Activated naive CD4-positive, alpha-beta T cell treated with anti-CD3 and anti-CD28 coated beads for 36 hours (primary cell): ENCODE data around the gene SPTA1. TPM values are rescaled to one million over a fixed set of nuclear protein-coding genes. Genes with fewer than 3 reads are reported as not detected.

ENCODE experiments used
- CTCF ChIA-PET: fragments of 350-600 bp; sonication (Branson Sonifier 250); formaldehyde crosslinking; loops from one replicate; lab custom pipeline; 2021; ENCODE audit warnings: antibody characterized with exemption; lab: Charles Lee
- DNase-seq: peaks from one replicate; pipeline ENCODE4 v3.0.0-alpha.2; 2020
- H3K27ac Mint-ChIP-seq: one replicate; pipeline ENCODE4 v1.8.0; 2021; ENCODE audit warnings: mild to moderate bottlenecking, mixed read lengths
- H3K27me3 Mint-ChIP-seq: one replicate; pipeline ENCODE4 v1.8.0; 2021; ENCODE audit warnings: low read depth, mixed read lengths
- H3K36me3 Mint-ChIP-seq: one replicate; pipeline ENCODE4 v1.8.0; 2021; ENCODE audit warnings: low read depth, mixed read lengths
- H3K4me1 Mint-ChIP-seq: one replicate; pipeline ENCODE4 v1.8.0; 2021; ENCODE audit warnings: low read depth, mixed read lengths
- H3K4me3 Mint-ChIP-seq: one replicate; pipeline ENCODE4 v1.8.0; 2021; ENCODE audit warnings: mild to moderate bottlenecking, moderate library complexity, mixed read lengths
- H3K9me3 Mint-ChIP-seq: one replicate; pipeline ENCODE4 v1.8.0; 2021; ENCODE audit warnings: mixed read lengths
- intact Hi-C: fragments of 100-400 bp; cut with micrococcal nuclease; formaldehyde crosslinking; loops from one replicate; pipeline ENCODE4 v1.15.1; 2023
- total RNA-seq, 2 experiments: library from RNA; stranded (reverse); gene quantifications; one replicate each; pipeline ENCODE4 v1.2.3, GENCODE V29; 2021

Gene SPTA1
- total RNA-seq = not detected

DNA sequence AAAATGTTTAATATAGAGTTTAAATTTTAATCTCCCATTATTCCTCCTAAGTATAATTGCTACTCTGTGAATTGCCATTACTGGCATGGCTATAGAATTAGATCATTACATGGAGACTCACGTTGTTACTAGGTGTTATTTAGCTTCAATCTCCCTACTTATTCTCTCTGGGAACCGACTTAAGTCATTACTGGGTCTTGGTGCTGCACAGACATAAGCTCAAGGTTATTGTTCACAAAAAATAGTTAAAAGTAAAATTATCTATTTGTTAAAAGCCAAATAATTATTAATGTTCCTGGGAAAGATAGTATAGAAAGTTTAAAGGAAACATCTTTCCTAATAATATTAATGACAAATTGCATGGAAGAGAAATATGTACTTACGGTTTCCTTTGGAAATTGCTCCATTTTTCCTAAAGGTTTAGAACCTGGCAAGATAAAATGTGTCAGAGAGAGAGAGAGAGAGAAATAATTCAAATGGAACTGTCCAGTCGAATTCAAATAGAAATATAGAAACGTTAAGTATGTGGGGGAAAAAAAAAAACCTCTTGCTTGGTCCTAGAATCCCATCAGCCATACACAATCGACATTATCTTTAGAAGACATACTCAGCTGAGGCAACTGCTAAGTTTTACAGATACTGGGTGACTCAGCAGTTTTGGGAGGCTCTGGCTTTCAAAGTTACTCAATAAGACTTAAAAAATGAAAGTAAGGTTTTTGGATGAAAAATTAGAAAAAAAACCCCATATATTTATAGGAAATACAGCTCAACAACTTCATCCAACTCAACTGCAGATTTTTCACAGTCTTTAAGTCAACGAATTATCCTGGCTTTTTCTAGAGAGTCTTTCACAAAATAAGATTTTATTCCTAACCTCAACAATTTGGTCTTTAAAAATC is at the start of gene SPTA1:
Gene SPTA1, minus strand, starts transcription at position 605 of the 899 bp plus-strand sequence. Its CDS starts 198 bp downstream, at position 407.
- no peaks in the 10 kb centered on the region for H3K4me1 Mint-ChIP-seq

DNA sequence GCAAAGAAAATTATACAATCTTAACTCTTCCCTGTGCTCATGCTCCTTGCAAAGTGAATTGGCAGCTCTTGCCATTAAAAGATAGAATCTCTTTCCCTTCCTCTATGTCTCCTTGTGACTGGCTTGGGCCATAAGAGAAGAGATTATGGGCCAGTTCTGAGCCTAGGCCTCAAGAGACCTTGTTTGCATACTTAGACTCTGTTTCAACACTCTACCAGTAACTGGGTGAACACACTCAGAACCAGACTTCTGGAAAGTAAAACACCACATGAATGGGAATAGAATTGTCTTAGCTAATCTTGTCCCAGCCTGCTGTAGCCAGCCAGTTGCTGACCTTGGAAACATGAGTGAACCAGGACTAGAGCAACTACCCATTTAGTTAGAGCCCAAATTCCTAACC is 49.3 kb upstream of the SPTA1 start:
- CTCF ChIA-PET = no interaction called here
- H3K4me1 Mint-ChIP-seq = no peaks in the 10 kb centered on the region
- no peaks in the 10 kb centered on the region for H3K36me3 Mint-ChIP-seq
- no peak overlapping the region for H3K4me3 Mint-ChIP-seq
- no peaks in the 10 kb centered on the region for H3K9me3 Mint-ChIP-seq
- H3K27ac Mint-ChIP-seq = no peak overlapping the region
- peaks cover 11% of the 10 kb centered on the region for H3K27me3 Mint-ChIP-seq
- intact Hi-C loops = no loop called here
- DNase-seq = no peak

More for the DNA sequence above, at the start of gene SPTA1:
- Mint-ChIP-seq H3K4me3 (no peak within 1 kb of the TSS), H3K36me3 (no peaks in the 10 kb centered on the region), H3K27ac (no peak within 1 kb of the TSS), H3K9me3 (no peaks in the 10 kb centered on the region), H3K27me3 (peaks cover 29% of the 10 kb centered on the region)
- intact Hi-C loops = no loop called here
- no peak for DNase-seq
- CTCF ChIA-PET = no interaction called here

DNA sequence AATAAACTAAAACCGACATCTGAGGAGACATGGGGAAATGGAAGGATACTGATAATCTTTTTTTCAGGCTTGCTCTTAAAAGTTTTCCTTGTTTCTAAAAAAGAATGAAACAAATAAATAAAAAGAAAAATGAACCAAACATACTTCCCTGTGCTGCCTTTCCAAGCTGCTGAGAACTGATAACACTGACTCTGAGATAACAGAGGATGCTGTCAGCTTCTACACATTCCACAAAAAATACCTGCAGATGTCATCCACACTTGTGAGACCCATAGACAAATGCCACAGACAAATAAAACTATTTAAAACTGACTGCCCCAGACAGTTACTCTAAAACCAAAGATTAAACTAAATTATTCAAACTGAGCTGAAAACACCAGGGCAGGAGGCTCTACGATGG is 46.0 kb upstream of the SPTA1 start:
- H3K27me3 Mint-ChIP-seq = no peaks in the 10 kb centered on the region
- CTCF ChIA-PET = no interaction called here
- H3K27ac Mint-ChIP-seq = no peak overlapping the region
- intact Hi-C loops = no loop called here
- no peak for DNase-seq
- H3K9me3 Mint-ChIP-seq = no peaks in the 10 kb centered on the region
- H3K4me1 Mint-ChIP-seq = no peaks in the 10 kb centered on the region
- no peaks in the 10 kb centered on the region for H3K36me3 Mint-ChIP-seq
- H3K4me3 Mint-ChIP-seq = no peak overlapping the region

DNA sequence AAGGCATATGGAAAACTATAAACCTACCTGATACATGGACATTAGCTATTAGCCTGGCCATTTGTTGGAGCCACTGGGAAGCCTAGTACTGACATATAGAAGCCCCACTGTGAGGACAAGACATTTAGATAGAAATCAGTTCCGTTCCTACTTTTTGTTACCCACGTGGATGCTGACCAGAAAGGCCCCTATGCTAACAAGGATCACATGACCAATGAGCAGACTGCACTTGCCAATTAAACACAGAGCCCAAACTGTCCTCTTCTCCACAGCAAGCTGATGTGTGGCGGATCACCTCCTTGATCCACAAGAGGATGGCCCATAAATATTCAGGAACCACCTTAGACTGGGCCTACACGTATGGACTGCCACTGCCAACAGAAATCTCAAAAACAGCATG is 45.2 kb upstream of the SPTA1 start:
- Mint-ChIP-seq H3K4me3 (no peak overlapping the region), H3K27me3 (peaks cover 4% of the 10 kb centered on the region), H3K36me3 (no peaks in the 10 kb centered on the region), H3K4me1 (no peaks in the 10 kb centered on the region), H3K9me3 (no peaks in the 10 kb centered on the region), H3K27ac (no peak overlapping the region)
- CTCF ChIA-PET = no interaction called here
- no peak for DNase-seq
- intact Hi-C loops = no loop called here

DNA sequence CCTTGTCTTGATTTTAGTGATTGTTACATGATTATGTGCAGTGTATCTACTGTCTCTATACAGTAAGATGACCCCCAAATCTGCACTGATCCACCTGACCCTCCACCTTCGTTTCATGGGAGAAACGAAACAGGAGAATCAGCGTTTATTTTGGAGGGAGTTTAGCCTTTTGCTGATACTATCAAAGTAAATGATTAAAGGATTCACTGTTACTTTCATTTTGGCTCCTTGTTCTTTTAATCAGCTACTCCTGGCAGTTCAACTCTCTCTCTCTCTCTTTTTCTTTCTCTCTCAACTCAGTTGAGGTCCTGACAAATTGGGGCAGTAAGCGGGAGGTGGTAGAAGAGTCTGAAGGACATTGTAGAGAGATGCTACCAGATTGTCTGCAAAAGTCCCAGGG is 43.9 kb upstream of the SPTA1 start:
- H3K27ac Mint-ChIP-seq = no peak overlapping the region
- DNase-seq = no peak
- no peak overlapping the region for H3K4me3 Mint-ChIP-seq
- CTCF ChIA-PET = no interaction called here
- H3K4me1 Mint-ChIP-seq = no peaks in the 10 kb centered on the region
- intact Hi-C loops = no loop called here
- no peaks in the 10 kb centered on the region for H3K36me3 Mint-ChIP-seq
- no peaks in the 10 kb centered on the region for H3K9me3 Mint-ChIP-seq
- H3K27me3 Mint-ChIP-seq = peaks cover 7% of the 10 kb centered on the region

DNA sequence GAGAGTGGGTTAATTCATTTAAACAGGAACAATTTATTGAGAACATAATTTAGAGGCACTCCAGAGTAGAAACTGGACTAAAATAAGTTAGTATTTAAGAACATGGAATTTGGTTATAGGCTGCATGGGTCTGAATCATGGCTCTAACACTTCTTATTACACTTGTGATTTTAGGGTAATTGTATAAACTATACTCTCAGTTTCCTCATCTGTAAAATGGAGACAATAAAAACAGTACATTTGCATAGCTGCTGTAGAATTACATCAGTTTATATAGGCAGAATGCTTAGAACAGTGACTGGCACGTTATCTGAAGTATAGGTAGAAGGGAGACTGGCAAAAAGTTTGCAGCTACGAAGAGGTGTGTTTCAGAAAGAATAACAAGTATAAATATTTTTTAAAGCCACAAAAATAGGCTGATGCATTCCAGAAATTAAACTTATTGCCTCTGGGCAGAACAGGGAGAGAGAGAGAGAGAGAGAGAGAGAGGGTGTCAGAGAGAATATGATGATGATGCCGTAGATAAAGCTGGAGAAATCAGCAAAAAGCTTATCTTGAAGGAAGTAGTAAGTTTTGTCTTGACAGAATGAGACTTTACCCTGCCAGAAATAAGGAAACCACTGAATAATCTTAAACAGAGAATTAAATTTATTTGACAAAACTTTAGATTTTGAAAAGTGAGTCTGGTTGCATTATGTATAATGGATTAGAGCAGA is 42.2 kb upstream of the SPTA1 start:
- Mint-ChIP-seq H3K36me3 (no peaks in the 10 kb centered on the region), H3K27ac (no peak overlapping the region), H3K27me3 (peaks cover 17% of the 10 kb centered on the region), H3K9me3 (no peaks in the 10 kb centered on the region), H3K4me1 (no peaks in the 10 kb centered on the region), H3K4me3 (no peak overlapping the region)
- no peak for DNase-seq
- intact Hi-C loops = no loop called here
- CTCF ChIA-PET = interaction anchor here (0.6 kb wide), 1 partner anchor 66 kb away, joined by 5 read pairs; no protein-coding TSS in a partner anchor

DNA sequence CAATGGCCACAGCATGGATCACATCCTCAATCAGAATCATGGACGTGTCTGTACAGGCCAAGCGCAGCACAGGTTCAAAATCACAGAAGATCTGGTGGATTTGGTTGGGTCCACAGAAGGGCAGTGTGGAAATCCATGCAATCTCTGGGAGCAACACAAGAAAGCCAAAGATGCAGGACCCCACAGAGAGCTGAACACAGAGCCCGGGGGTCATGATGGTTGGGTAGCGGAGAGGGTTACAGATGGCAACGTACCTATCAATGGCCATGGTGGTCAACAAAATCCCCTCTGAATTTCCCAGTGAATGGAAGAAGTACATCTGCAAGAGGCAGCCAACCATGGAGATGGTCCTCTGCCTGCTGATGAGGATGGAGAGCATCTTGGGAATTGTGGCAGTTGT is 37.9 kb upstream of the SPTA1 start:
- H3K27me3 Mint-ChIP-seq = peaks cover 25% of the 10 kb centered on the region
- no peaks in the 10 kb centered on the region for H3K9me3 Mint-ChIP-seq
- H3K27ac Mint-ChIP-seq = no peak overlapping the region
- no peaks in the 10 kb centered on the region for H3K4me1 Mint-ChIP-seq
- DNase-seq = no peak
- CTCF ChIA-PET = interaction anchor here (0.6 kb wide), 1 partner anchor 16 kb away, joined by 3 read pairs; no protein-coding TSS in a partner anchor
- H3K4me3 Mint-ChIP-seq = no peak overlapping the region
- intact Hi-C loops = no loop called here
- H3K36me3 Mint-ChIP-seq = no peaks in the 10 kb centered on the region

DNA sequence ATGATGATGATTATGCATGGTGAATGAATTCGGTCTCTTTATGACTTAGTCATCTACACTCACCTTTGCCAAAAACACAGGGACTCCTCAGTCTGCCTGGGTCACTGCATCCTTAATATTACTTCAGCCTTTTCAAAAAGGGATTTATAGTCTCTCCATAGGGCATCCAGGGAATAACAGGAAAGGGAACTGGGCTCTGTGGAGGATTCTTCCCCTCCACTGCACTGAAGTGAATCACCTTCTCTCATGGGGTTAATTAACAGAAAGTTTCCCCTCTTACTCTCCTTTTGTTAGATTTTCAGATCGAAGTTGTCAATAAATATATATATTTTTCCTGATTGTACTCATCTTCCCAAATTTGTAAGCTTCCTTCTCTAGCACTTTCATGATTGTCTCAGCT is 34.1 kb upstream of the SPTA1 start, which contains the start of gene OR6K3:
Gene OR6K3, minus strand, starts transcription at position 101 of the 400 bp plus-strand sequence. CDS start 2,605 bp downstream, outside the sequence.
- Mint-ChIP-seq H3K4me1 (peaks cover 4% of the 10 kb centered on the region), H3K27ac (no peak within 1 kb of the TSS), H3K9me3 (no peaks in the 10 kb centered on the region), H3K36me3 (no peaks in the 10 kb centered on the region), H3K4me3 (no peak within 1 kb of the TSS), H3K27me3 (peaks cover 22% of the 10 kb centered on the region)
- CTCF ChIA-PET = no interaction called here
- intact Hi-C loops = no loop called here
- no peak for DNase-seq

DNA sequence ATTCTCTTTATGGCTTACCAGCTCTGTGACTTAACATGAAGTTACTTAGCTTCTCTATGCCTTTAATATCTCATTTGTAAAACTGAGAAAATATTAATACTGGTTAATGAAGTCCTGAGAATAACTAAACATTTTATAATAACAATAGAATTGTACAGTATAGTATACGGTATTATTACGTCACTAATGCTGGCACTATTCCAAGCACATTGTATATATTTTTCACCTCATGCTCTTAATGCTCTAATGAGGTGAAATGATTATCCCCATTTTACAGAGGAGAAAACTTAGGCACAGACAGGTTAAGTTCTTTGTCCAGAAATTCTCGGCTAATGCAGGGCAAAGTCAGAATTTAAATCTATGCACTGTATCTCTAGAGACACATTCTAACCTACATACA is 33.1 kb upstream of the SPTA1 start:
- Mint-ChIP-seq H3K36me3 (no peaks in the 10 kb centered on the region), H3K9me3 (no peaks in the 10 kb centered on the region), H3K4me3 (no peak overlapping the region), H3K4me1 (peaks cover 4% of the 10 kb centered on the region), H3K27me3 (peaks cover 23% of the 10 kb centered on the region), H3K27ac (no peak overlapping the region)
- DNase-seq = no peak
- intact Hi-C loops = loop anchor here (5.0 kb wide), 1 partner anchor 278 kb away; no protein-coding TSS in a partner anchor
- CTCF ChIA-PET = no interaction called here

DNA sequence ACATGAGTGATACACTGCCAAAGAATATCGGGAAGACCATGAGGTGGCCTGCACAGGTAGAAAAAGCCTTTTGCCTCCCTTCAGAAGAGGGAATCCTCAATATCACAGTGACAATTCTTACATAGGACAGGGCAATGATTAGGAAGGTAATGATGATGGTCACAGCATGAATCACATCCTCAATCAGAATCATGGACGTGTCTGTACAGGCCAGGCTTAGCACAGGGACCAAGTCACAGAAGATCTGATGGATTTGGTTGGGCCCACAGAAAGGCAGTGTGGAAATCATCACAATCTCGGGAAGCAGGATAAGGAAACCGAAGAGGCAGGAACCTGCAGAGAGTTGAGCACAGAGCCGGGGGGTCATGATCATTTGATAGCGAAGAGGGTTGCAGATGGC is 30.8 kb upstream of the SPTA1 start:
- Mint-ChIP-seq H3K27ac (no peak overlapping the region), H3K36me3 (no peaks in the 10 kb centered on the region), H3K27me3 (peaks cover 17% of the 10 kb centered on the region), H3K9me3 (no peaks in the 10 kb centered on the region), H3K4me3 (no peak overlapping the region), H3K4me1 (peaks cover 4% of the 10 kb centered on the region)
- CTCF ChIA-PET = interaction anchor here (0.7 kb wide), 1 partner anchor 186 kb away, joined by 8 read pairs; no protein-coding TSS in a partner anchor
- intact Hi-C loops = loop anchor here (2.0 to 5.0 kb wide), 2 partner anchors 280 to 359 kb away; partner anchors contain the start of gene AIM2
- DNase-seq = no peak

DNA sequence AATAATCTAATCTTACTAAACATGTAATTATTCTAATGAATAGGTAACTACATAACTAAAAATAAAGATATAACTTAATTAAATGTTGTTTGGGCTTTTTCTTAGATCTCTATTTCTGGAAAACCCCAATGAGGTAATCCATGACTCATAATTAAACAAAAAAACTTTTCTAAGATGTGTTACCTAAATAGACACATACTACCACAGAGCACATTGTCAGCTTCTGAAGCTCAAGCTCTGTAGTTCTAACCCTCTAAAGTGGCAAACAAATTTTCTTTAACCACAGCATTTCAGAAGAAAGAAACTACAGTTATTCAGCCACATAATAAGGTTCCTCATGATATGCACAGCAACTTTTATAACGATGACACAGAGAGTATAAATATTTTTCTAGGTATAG is 29.8 kb upstream of the SPTA1 start:
- Mint-ChIP-seq H3K9me3 (no peaks in the 10 kb centered on the region), H3K27ac (no peak overlapping the region), H3K4me1 (peaks cover 4% of the 10 kb centered on the region), H3K27me3 (peaks cover 19% of the 10 kb centered on the region), H3K4me3 (no peak overlapping the region), H3K36me3 (no peaks in the 10 kb centered on the region)
- DNase-seq = no peak
- CTCF ChIA-PET = no interaction called here
- intact Hi-C loops = loop anchor here (2.0 to 5.0 kb wide), 2 partner anchors 281 to 360 kb away; partner anchors contain the start of gene AIM2

DNA sequence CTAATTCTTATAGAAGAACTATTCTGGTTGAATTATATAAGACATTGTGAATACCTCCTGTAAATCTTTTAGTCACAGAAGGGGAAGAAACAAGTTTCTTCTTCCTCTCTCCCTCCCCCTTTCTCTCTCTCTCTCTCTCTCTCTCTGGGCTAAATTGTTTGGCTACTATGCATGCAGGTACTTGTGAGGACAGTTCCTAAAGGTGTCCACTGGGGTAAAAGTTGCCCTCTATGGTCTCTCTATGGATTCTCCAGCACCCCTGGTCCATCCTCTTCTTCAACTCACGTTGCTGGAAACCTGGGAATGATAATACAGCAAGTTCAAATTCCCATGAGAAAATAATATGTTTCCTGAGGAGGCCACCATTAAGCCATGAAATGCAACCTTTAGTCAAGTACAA is 28.2 kb upstream of the SPTA1 start:
- H3K4me1 Mint-ChIP-seq = peaks cover 4% of the 10 kb centered on the region
- H3K4me3 Mint-ChIP-seq = no peak overlapping the region
- DNase-seq = no peak
- H3K27me3 Mint-ChIP-seq = peaks cover 10% of the 10 kb centered on the region
- no peaks in the 10 kb centered on the region for H3K9me3 Mint-ChIP-seq
- intact Hi-C loops = loop anchor here (5.0 kb wide), 1 partner anchor 283 kb away; no protein-coding TSS in a partner anchor
- CTCF ChIA-PET = no interaction called here
- H3K27ac Mint-ChIP-seq = no peak overlapping the region
- H3K36me3 Mint-ChIP-seq = no peaks in the 10 kb centered on the region
